ENCODE results near the gene IL1RL1. TPM values are rescaled to one million over a fixed set of nuclear protein-coding genes. Genes with fewer than 3 reads are reported as not detected.
A peak's percentile ranks its signal among the peaks of the same experiment; 100 is the strongest.

The IL1RL1 gene
- total RNA-seq (2021) (0.05 TPM in 1 of 3 replicates, not detected in the others), Bru-seq, nascent RNA (percentile 0 among the genes with signal in this experiment)
- long read RNA-seq, experiment 1 = 0 reads
- long read RNA-seq, experiment 2 = 0 reads
- long read RNA-seq, experiment 3 = 0 reads

DNA sequence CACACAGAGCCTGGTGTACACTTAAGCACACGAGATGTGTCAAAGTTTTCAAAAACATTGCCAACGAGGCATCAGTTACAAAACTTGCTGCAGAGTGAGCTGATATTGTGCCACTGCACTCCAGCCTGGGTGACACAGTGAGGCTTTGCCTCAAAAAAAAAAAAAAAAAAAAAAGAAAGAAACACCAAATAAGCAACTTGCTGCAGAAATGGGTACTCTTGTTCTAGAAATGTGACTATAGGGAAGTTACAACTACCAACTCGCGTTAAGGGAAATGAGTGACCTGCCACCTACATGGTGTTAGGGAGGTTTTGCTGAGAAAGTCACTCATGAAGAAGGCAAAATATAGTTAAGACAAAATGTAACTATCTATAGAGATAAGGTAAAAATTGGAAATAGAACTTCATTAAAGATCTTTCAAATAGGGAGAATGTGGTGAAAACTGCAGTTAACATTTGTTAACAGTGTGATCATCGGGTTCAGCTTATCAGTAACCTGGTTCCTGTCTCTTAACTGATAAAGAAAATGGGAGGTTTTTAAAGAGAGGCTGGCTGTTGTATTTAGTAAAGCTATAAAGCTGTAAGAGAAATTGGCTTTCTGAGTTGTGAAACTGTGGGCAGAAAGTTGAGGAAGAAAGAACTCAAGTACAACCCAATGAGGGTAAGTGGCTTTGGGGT, at the start of gene IL1RL1:
Gene IL1RL1 (plus strand): TSS at position 600 of the 677 bp plus-strand sequence. CDS start 26,702 bp downstream, outside the sequence.
- CTCF ChIA-PET = interaction anchor here (0.6 to 2.4 kb wide), 3 partner anchors 9 to 305 kb away, joined by 3 to 8 read pairs (median 4); no protein-coding TSS in a partner anchor
- Mint-ChIP-seq H3K36me3 (peaks cover 3% of the 10 kb centered on the region), H3K27ac (no peak within 1 kb of the TSS), H3K9me3 (peaks cover 34% of the 10 kb centered on the region), H3K4me1 (no peaks in the 10 kb centered on the region), H3K27me3 (ENCODE audit: low read depth) (peaks cover 2% of the 10 kb centered on the region; the same call in 1 of the 2 replicates), H3K4me3 (no peak within 1 kb of the TSS)
- DNase-seq (ENCODE audit: low spot score) = no peak
- POLR2A ChIA-PET = no interaction called here
- no peak for ATAC-seq
- TF ChIP-seq CREM (CRISPR knock-in tag; IDR thresholded peaks at IDR 0.05) = no peak
- TF ChIP-seq, protein P1, sequence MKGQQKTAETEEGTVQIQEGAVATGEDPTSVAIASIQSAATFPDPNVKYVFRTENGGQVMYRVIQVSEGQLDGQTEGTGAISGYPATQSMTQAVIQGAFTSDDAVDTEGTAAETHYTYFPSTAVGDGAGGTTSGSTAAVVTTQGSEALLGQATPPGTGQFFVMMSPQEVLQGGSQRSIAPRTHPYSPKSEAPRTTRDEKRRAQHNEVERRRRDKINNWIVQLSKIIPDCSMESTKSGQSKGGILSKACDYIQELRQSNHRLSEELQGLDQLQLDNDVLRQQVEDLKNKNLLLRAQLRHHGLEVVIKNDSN (CRISPR knock-in tag; IDR thresholded peaks at IDR 0.05) = no peak
- TF ChIP-seq GTF2I (CRISPR knock-in tag; conservative IDR thresholded peaks at IDR 0.05) = no peak
- TF ChIP-seq ZNF232 (CRISPR knock-in tag; IDR thresholded peaks at IDR 0.05) = no peak
- no peak for TF ChIP-seq ETV6 (CRISPR knock-in tag; IDR thresholded peaks at IDR 0.05)
- no peak for TF ChIP-seq TEAD1 (CRISPR knock-in tag; IDR thresholded peaks at IDR 0.05)
- TF ChIP-seq, protein P2, sequence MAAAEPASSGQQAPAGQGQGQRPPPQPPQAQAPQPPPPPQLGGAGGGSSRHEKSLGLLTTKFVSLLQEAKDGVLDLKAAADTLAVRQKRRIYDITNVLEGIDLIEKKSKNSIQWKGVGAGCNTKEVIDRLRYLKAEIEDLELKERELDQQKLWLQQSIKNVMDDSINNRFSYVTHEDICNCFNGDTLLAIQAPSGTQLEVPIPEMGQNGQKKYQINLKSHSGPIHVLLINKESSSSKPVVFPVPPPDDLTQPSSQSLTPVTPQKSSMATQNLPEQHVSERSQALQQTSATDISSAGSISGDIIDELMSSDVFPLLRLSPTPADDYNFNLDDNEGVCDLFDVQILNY (CRISPR knock-in tag; IDR thresholded peaks at IDR 0.05) = no peak
- no peak for TF ChIP-seq NR1H2 (CRISPR knock-in tag; IDR thresholded peaks at IDR 0.05)
- TF ChIP-seq, protein P3, sequence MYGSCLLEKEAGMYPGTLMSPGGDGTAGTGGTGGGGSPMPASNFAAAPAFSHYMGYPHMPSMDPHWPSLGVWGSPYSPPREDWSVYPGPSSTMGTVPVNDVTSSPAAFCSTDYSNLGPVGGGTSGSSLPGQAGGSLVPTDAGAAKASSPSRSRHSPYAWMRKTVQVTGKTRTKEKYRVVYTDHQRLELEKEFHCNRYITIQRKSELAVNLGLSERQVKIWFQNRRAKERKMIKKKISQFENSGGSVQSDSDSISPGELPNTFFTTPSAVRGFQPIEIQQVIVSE (CRISPR knock-in tag; IDR thresholded peaks at IDR 0.05; ENCODE audit: borderline replicate concordance) = no peak
- TF ChIP-seq ZNF138 (CRISPR knock-in tag; conservative IDR thresholded peaks at IDR 0.05) = no peak
- TF ChIP-seq MXD4 (CRISPR knock-in tag; IDR thresholded peaks at IDR 0.05; ENCODE audit: borderline replicate concordance) = no peak

DNA sequence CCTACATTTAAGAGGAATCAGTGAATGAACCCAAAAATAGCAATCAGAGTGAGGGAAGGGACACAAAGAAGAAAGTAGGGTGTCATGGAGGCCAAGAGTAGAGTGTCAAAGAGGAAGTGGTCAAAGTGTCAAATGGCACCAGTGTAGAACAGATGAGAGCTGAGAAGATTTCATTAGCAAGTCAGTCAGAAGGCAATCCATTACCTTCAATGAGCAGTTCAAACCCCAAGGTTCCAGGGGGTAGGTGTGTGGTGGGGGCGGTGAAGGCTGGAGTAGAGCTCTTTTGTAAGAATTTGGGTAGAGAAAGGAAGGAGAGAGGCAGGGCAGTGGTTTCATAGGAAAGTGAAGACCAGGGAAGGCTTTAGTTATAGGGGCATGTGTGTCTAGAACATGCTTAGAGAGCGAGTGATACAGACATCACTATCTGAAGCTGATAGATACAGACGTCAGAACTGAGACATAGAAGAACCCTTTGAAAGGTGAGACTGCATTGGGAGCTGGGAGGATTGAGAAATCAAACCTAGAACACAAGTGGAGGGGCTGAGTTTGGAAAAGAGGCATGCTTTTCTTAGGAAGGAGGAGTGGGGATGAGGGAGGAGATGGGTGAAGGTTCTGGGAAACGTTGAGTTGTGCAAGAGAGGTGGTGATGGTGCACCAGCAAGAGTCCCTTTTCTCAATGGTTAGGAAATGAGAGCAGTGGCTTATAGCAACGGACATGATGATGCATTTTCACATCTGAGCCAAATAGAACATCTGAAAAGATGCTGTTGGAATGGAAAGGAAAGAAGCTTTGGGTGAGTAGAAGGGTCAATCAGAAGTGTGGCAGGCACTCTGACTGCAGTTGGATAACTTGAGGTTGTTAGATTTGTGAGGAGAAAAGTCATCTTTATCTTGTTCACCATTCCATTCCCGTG, 48.9 kb upstream of the IL1RL1 start:
- Mint-ChIP-seq H3K36me3 (no peaks in the 10 kb centered on the region), H3K27me3 (ENCODE audit: low read depth) (no peaks in the 10 kb centered on the region; the same call in 1 of the 2 replicates), H3K4me3 (no peak overlapping the region), H3K4me1 (peaks cover 5% of the 10 kb centered on the region), H3K27ac (no peak overlapping the region), H3K9me3 (no peaks in the 10 kb centered on the region)
- DNase-seq (ENCODE audit: low spot score) = no peak
- POLR2A ChIA-PET = no interaction called here
- CTCF ChIA-PET = interaction anchor here (0.6 kb wide), 1 partner anchor 23 kb away, joined by 3 read pairs; no protein-coding TSS in a partner anchor
- TF ChIP-seq, protein P4, sequence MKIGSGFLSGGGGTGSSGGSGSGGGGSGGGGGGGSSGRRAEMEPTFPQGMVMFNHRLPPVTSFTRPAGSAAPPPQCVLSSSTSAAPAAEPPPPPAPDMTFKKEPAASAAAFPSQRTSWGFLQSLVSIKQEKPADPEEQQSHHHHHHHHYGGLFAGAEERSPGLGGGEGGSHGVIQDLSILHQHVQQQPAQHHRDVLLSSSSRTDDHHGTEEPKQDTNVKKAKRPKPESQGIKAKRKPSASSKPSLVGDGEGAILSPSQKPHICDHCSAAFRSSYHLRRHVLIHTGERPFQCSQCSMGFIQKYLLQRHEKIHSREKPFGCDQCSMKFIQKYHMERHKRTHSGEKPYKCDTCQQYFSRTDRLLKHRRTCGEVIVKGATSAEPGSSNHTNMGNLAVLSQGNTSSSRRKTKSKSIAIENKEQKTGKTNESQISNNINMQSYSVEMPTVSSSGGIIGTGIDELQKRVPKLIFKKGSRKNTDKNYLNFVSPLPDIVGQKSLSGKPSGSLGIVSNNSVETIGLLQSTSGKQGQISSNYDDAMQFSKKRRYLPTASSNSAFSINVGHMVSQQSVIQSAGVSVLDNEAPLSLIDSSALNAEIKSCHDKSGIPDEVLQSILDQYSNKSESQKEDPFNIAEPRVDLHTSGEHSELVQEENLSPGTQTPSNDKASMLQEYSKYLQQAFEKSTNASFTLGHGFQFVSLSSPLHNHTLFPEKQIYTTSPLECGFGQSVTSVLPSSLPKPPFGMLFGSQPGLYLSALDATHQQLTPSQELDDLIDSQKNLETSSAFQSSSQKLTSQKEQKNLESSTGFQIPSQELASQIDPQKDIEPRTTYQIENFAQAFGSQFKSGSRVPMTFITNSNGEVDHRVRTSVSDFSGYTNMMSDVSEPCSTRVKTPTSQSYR (CRISPR knock-in tag; IDR thresholded peaks at IDR 0.05) = no peak
- TF ChIP-seq TP53 (CRISPR knock-in tag; IDR thresholded peaks at IDR 0.05) (no peak), JAZF1 (CRISPR knock-in tag; IDR thresholded peaks at IDR 0.05) (no peak)
- ATAC-seq = no peak

DNA sequence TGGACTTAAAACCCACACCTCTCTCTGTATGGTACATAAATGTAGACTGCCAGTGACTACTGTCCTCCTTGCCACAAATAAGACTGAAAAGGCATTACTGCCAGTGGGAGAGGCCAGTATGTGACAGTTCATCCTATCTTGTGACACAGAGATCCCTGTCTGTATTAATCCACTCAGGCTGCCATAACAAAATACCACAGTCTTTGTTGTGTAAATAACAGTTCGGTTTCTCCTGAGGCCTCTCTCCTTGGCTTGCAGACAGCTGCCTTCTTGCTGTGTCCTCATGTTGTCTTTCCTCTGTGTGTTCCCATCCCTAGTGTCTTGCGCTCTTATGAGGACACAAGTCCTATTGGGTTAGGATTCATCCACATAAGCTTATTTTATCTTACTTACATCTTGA, 46.4 kb upstream of the IL1RL1 start:
- Mint-ChIP-seq H3K27me3 (ENCODE audit: low read depth) (peaks cover 3% of the 10 kb centered on the region; the same call in 1 of the 2 replicates), H3K27ac (no peak overlapping the region), H3K4me1 (peaks cover 5% of the 10 kb centered on the region), H3K4me3 (no peak overlapping the region), H3K9me3 (0 out of 2 replicates have a peak, but pooled peaks cover 4% of the 10 kb centered on the region), H3K36me3 (no peaks in the 10 kb centered on the region)
- no peak for ATAC-seq
- POLR2A ChIA-PET = no interaction called here
- DNase-seq (ENCODE audit: low spot score) = no peak
- CTCF ChIA-PET = interaction anchor here (1.2 to 2.1 kb wide), 2 partner anchors 14 to 24 kb away, joined by 4 to 11 read pairs (median 4); no protein-coding TSS in a partner anchor
- TF ChIP-seq ETV6 (CRISPR knock-in tag; IDR thresholded peaks at IDR 0.05) (no peak), MYBL2 (CRISPR knock-in tag; IDR thresholded peaks at IDR 0.05) (no peak), TCF7 (CRISPR knock-in tag; IDR thresholded peaks at IDR 0.05; ENCODE audit: low read depth) (no peak), ZBTB21 (CRISPR knock-in tag; IDR thresholded peaks at IDR 0.05; ENCODE audit: borderline replicate concordance) (no peak)
- TF ChIP-seq, protein P5, sequence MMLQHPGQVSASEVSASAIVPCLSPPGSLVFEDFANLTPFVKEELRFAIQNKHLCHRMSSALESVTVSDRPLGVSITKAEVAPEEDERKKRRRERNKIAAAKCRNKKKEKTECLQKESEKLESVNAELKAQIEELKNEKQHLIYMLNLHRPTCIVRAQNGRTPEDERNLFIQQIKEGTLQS (CRISPR knock-in tag; conservative IDR thresholded peaks at IDR 0.05) = no peak
- TF ChIP-seq, protein P6, sequence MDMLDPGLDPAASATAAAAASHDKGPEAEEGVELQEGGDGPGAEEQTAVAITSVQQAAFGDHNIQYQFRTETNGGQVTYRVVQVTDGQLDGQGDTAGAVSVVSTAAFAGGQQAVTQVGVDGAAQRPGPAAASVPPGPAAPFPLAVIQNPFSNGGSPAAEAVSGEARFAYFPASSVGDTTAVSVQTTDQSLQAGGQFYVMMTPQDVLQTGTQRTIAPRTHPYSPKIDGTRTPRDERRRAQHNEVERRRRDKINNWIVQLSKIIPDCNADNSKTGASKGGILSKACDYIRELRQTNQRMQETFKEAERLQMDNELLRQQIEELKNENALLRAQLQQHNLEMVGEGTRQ (CRISPR knock-in tag; IDR thresholded peaks at IDR 0.05) = no peak
- TF ChIP-seq, protein P7, sequence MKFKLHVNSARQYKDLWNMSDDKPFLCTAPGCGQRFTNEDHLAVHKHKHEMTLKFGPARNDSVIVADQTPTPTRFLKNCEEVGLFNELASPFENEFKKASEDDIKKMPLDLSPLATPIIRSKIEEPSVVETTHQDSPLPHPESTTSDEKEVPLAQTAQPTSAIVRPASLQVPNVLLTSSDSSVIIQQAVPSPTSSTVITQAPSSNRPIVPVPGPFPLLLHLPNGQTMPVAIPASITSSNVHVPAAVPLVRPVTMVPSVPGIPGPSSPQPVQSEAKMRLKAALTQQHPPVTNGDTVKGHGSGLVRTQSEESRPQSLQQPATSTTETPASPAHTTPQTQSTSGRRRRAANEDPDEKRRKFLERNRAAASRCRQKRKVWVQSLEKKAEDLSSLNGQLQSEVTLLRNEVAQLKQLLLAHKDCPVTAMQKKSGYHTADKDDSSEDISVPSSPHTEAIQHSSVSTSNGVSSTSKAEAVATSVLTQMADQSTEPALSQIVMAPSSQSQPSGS (CRISPR knock-in tag; IDR thresholded peaks at IDR 0.05; ENCODE audit: borderline replicate concordance, low read depth) = no peak

Data from WTC11 (cell line).